H1 (cell line): Measurements from ENCODE around the gene CCDC83. TPM values are rescaled to one million over a fixed set of nuclear protein-coding genes. Genes with fewer than 3 reads are reported as not detected.
"Not testable (repeated sequence)": the region's sequence is repeated elsewhere in the genome, so short reads cannot be mapped to it uniquely, and the experiment has no call there.

Source experiments
- CTCF ChIA-PET: fragments of 300-600 bp; sonication (Branson Sonifier 250); formaldehyde crosslinking; loops from one replicate; lab custom pipeline; 2021; ENCODE audit not compliant: partially characterized antibody; lab: Charles Lee
- POLR2A ChIA-PET: fragments of 300-600 bp; sonication (Branson Sonifier 250); formaldehyde crosslinking; loops from one replicate; lab custom pipeline; 2021; ENCODE audit warnings: inconsistent platforms; ENCODE audit not compliant: partially characterized antibody; lab: Charles Lee
- DNase-seq, 2 experiments: peaks; one replicate each; pipeline versions ENCODE4 v3.0.0 to v3.0.0-alpha.2; 2010 to 2022; ENCODE audit warnings: low spot score in 2 of 2, low read depth in 1 of 2, mixed read lengths in 1 of 2
- FAIRE-seq: peaks from 2 replicates; lab custom pipeline; 2011; peaks lifted over from hg19 to GRCh38; lab: Jason Lieb, UNC
- H2AFZ ChIP-seq: 2 replicates; pipeline ENCODE4 v1.8.1; 2012; ENCODE audit warnings: low read length, inconsistent platforms
- H2AK5ac ChIP-seq: 2 replicates; pipeline ENCODE4 v1.6.1; 2013; ENCODE audit warnings: low read depth, low read length
- H2BK120ac ChIP-seq: replicated peaks from 2 replicates; pipeline ENCODE3; 2013; ENCODE audit warnings: low read depth, low read length, inconsistent platforms
- H2BK12ac ChIP-seq: 2 replicates; pipeline ENCODE4 v1.6.1; 2013; ENCODE audit warnings: low read depth, low read length
- H2BK15ac ChIP-seq: 2 replicates; pipeline ENCODE4 v1.6.1; 2013; ENCODE audit warnings: low read length
- H2BK20ac ChIP-seq: 2 replicates; pipeline ENCODE4 v1.6.1; 2013; ENCODE audit warnings: low read length
- H2BK5ac ChIP-seq: 2 replicates; pipeline ENCODE4 v1.6.1; 2013; ENCODE audit warnings: low read depth, low read length
- H3K14ac ChIP-seq: 2 replicates; pipeline ENCODE4 v1.6.1; 2013; ENCODE audit warnings: inconsistent platforms; ENCODE audit not compliant: insufficient read length
- H3K18ac ChIP-seq: 2 replicates; pipeline ENCODE4 v1.6.1; 2013; ENCODE audit warnings: low read length; ENCODE audit errors: extremely low read depth
- H3K23ac ChIP-seq: 2 replicates; pipeline ENCODE4 v1.6.1; 2013; ENCODE audit warnings: inconsistent platforms; ENCODE audit not compliant: insufficient read length
- H3K23me2 ChIP-seq: 2 replicates; pipeline ENCODE4 v1.6.1; 2013; ENCODE audit warnings: low read depth, low read length
- H3K27ac ChIP-seq: 2 replicates; pipeline ENCODE4 v1.6.1; 2011; ENCODE audit warnings: low read depth, low read length, inconsistent platforms
- H3K27me3 ChIP-seq, 4 experiments: replicated peaks in 1 of 4; 1 replicate in 1 of 4; 2 replicates in 3 of 4; pipeline versions ENCODE4 v1.6.1 to v1.8.1; 2011 to 2013; ENCODE audit warnings: low read length in 3 of 4, mild to moderate bottlenecking in 3 of 4, inconsistent platforms in 2 of 4, mixed read lengths in 2 of 4, moderate library complexity in 1 of 4; ENCODE audit not compliant: control insufficient read depth in 3 of 4, insufficient read depth in 3 of 4; ENCODE audit errors: extremely low read depth in 1 of 4
- H3K36me3 ChIP-seq, 4 experiments: 2 replicates each; pipeline versions ENCODE4 v1.6.1 to v1.8.1; 2011 to 2013; ENCODE audit warnings: mild to moderate bottlenecking in 4 of 4, low read length in 3 of 4, moderate library complexity in 2 of 4, control low read depth in 1 of 4, inconsistent platforms in 1 of 4; ENCODE audit not compliant: insufficient read depth in 4 of 4, control insufficient read depth in 2 of 4
- H3K4ac ChIP-seq: replicated peaks from 2 replicates; pipeline ENCODE3; 2013; ENCODE audit warnings: low read length, low read depth, mixed read lengths, inconsistent platforms; ENCODE audit not compliant: insufficient read length
- H3K4me1 ChIP-seq, 4 experiments: replicated peaks in 1 of 4; 1 replicate in 1 of 4; 2 replicates in 3 of 4; pipeline versions ENCODE4 v1.6.1 to v1.8.1; 2011 to 2013; ENCODE audit warnings: low read length in 3 of 4, inconsistent platforms in 2 of 4, mixed read lengths in 1 of 4; ENCODE audit not compliant: insufficient read depth in 4 of 4, control insufficient read depth in 3 of 4
- H3K4me2 ChIP-seq, 2 experiments: 2 replicates each; pipeline versions ENCODE4 v1.6.1 to v1.8.1; 2011 to 2013; ENCODE audit warnings: low read depth in 2 of 2, low read length in 2 of 2, control low read depth in 1 of 2, inconsistent platforms in 1 of 2, mild to moderate bottlenecking in 1 of 2; ENCODE audit not compliant: insufficient read depth in 1 of 2
- H3K4me3 ChIP-seq, 4 experiments: fragments of 200-600, 300-600 bp in 1 of 4; sonication (generic), shearing (Covaris generic), sonication (Bioruptor Twin) in 1 of 4; 2 replicates each; pipeline versions ENCODE4 v1.5.1 to v1.8.1; 2011 to 2016; ENCODE audit warnings: low read length in 4 of 4, low read depth in 3 of 4, control low read depth in 2 of 4, inconsistent platforms in 2 of 4, mild to moderate bottlenecking in 2 of 4, mixed read lengths in 1 of 4, moderate library complexity in 1 of 4; ENCODE audit not compliant: insufficient read depth in 2 of 4; ENCODE audit errors: extremely low read depth in 1 of 4
- H3K56ac ChIP-seq: replicated peaks from 2 replicates; pipeline ENCODE3; 2013; ENCODE audit warnings: low read depth, mild to moderate bottlenecking, mixed read lengths, low read length, inconsistent platforms; ENCODE audit not compliant: insufficient read length
- H3K79me1 ChIP-seq: 2 replicates; pipeline ENCODE4 v1.6.1; 2013; ENCODE audit warnings: low read depth, low read length, control low read depth
- H3K79me2 ChIP-seq, 2 experiments: 2 replicates each; pipeline versions ENCODE4 v1.6.1 to v1.8.1; 2012 to 2013; ENCODE audit warnings: low read length in 2 of 2, mild to moderate bottlenecking in 2 of 2, inconsistent platforms in 1 of 2; ENCODE audit not compliant: insufficient read depth in 2 of 2, control insufficient read depth in 1 of 2
- H3K9ac ChIP-seq, 4 experiments: replicated peaks in 1 of 4; 1 replicate in 1 of 4; 2 replicates in 3 of 4; pipeline versions ENCODE4 v1.6.1 to v1.8.1; 2011 to 2013; ENCODE audit warnings: low read depth in 3 of 4, low read length in 3 of 4, control low read depth in 2 of 4, mild to moderate bottlenecking in 2 of 4, moderate library complexity in 2 of 4, inconsistent platforms in 1 of 4; ENCODE audit errors: extremely low read depth in 1 of 4
- H3K9me3 ChIP-seq, 2 experiments: 2 replicates each; pipeline versions ENCODE4 v1.6.1 to v1.8.1; 2012 to 2013; ENCODE audit warnings: mild to moderate bottlenecking in 2 of 2, moderate library complexity in 2 of 2, control low read depth in 1 of 2, inconsistent platforms in 1 of 2, low read depth in 1 of 2, low read length in 1 of 2, mixed read lengths in 1 of 2; ENCODE audit not compliant: insufficient read depth in 2 of 2
- H4K20me1 ChIP-seq, 2 experiments: replicated peaks in 1 of 2; 2 replicates each; pipeline versions ENCODE3 to v1.8.1; 2011 to 2013; ENCODE audit warnings: inconsistent platforms in 2 of 2, low read length in 2 of 2, mild to moderate bottlenecking in 1 of 2; ENCODE audit not compliant: insufficient read depth in 2 of 2, control insufficient read depth in 1 of 2
- H4K5ac ChIP-seq: 2 replicates; pipeline ENCODE4 v1.6.1; 2013; ENCODE audit warnings: low read length, low read depth, mixed read lengths, inconsistent platforms; ENCODE audit not compliant: insufficient read length
- H4K8ac ChIP-seq: 2 replicates; pipeline ENCODE4 v1.8.0; 2013; ENCODE audit warnings: mild to moderate bottlenecking, moderate library complexity, low read length, inconsistent platforms; ENCODE audit not compliant: insufficient read depth; ENCODE audit errors: extremely low read depth
- H4K91ac ChIP-seq: replicated peaks from 2 replicates; pipeline ENCODE3; 2013; ENCODE audit warnings: low read length, mixed read lengths, inconsistent platforms; ENCODE audit not compliant: insufficient read length
- WGBS, 2 experiments: shearing (Covaris generic) in 1 of 2; methylation state at CpG; one replicate each; pipeline versions ENCODE4 v1.1.6 to v1.1.7; 2013 to 2015; ENCODE audit warnings: low lambda C conversion rate in 2 of 2, mixed read lengths in 2 of 2, inconsistent platforms in 1 of 2, low coverage in 1 of 2, missing lambda C conversion rate in 1 of 2; ENCODE audit not compliant: insufficient replicate concordance in 2 of 2, insufficient coverage in 1 of 2, insufficient read length in 1 of 2; ENCODE audit errors: extremely low coverage in 1 of 2, missing lambda C conversion rate in 1 of 2; 5-methylcytosine and 5-hydroxymethylcytosine counted together
- polyA plus RNA-seq, 7 experiments: library from polyadenylated mRNA; depleted of rRNA in 3 of 7; stranded (reverse) in 5 of 7; unstranded in 2 of 7; fragments of >200 nt in 5 of 7; fragments of 200-250 nt in 2 of 7; gene quantifications; 1 replicate in 5 of 7; 2 replicates in 1 of 7; 4 replicates in 1 of 7; pipeline versions ENCODE4 v1.2.1 to v1.2.3, GENCODE V29; 2011 to 2013; ENCODE audit warnings: missing spikeins in 2 of 7, mixed read lengths in 2 of 7
- total RNA-seq: library from RNA; stranded (reverse); fragmentation: NEBNext Ultra II Directional; extraction: Animal tissue kit (Norgen Biotek cat#: 25700); gene quantifications from 2 replicates; pipeline ENCODE4 v1.2.1, GENCODE V29; 2021

CCDC83 gene
- total and polyA plus RNA-seq, 2 of the 8 experiments (the other 6 are each of a cell fraction or from before 2014, with no cell fraction given) = not detected

GRCh38 chr11:85926653-85927214, 71.6 kb downstream of the CCDC83 start:
- H4K20me1 ChIP-seq, H3K4me3 ChIP-seq, FAIRE-seq, H4K5ac ChIP-seq, H3K4ac ChIP-seq, H2AFZ ChIP-seq, H3K14ac ChIP-seq, H2BK120ac ChIP-seq, H3K27ac ChIP-seq, H3K4me1 ChIP-seq, H3K36me3 ChIP-seq, H3K9me3 ChIP-seq, H3K9ac ChIP-seq, H3K27me3 ChIP-seq, H2BK15ac ChIP-seq, H2BK12ac ChIP-seq, H2AK5ac ChIP-seq, H4K91ac ChIP-seq, POLR2A ChIA-PET, H3K23me2 ChIP-seq, H3K23ac ChIP-seq, H2BK20ac ChIP-seq, H3K79me2 ChIP-seq, CTCF ChIA-PET, H3K4me2 ChIP-seq, H3K18ac ChIP-seq, H3K79me1 ChIP-seq, H3K56ac ChIP-seq, H2BK5ac ChIP-seq, DNase-seq, H4K8ac ChIP-seq: not testable (repeated sequence)
- 89% methylated on average over 2 of the region's 2 CpGs; no CpG with 5 or more reads in 1 of the 2 experiments for WGBS, 2 experiments
